HCT116 (cell line): ENCODE measurements around the gene PCLO. TPM values are rescaled to one million over a fixed set of nuclear protein-coding genes. Genes with fewer than 3 reads are reported as not detected.

ENCODE experiments used
- ATAC-seq: fragments of 200-7000 bp; cut with Tn5 transposase; 2 replicates; pipeline ENCODE4 v1.9.1; 2020; ENCODE audit warnings: mild to moderate bottlenecking, moderate library complexity
- BruUV-seq: library from RNA; stranded (reverse); fragments of 400-500 nt; replicated peaks from 2 replicates; lab custom pipeline; 2021; lab: Mats Ljungman, UMichigan
- CTCF ChIA-PET: fragments of 300-600 bp; sonication (Branson Sonifier 250); formaldehyde crosslinking; loops from one replicate; lab custom pipeline; 2021; ENCODE audit warnings: antibody characterized with exemption; lab: Charles Lee
- POLR2A ChIA-PET: fragments of 300-600, 350-600 bp; sonication (Branson Sonifier 250); formaldehyde crosslinking; loops from one replicate; lab custom pipeline; 2021; ENCODE audit warnings: antibody characterized with exemption; lab: Charles Lee
- RAD21 ChIA-PET, 2 experiments: fragments of 300-600 bp; sonication (Branson Sonifier 250); formaldehyde crosslinking; loops; one replicate each; lab custom pipeline; 2023; ENCODE audit warnings: low total read pairs in 2 of 2; ENCODE audit not compliant: uncharacterized antibody in 2 of 2, unreplicated experiment in 2 of 2, low non-redundant PET in 1 of 2; lab: Charles Lee
- DNase-seq: peaks from one replicate; pipeline ENCODE4 v3.0.0-alpha.2; 2010; ENCODE audit warnings: low read depth, low spot score
- H2AFZ ChIP-seq: fragments of 200-600 bp; shearing (Covaris generic), sonication (generic); 2 replicates; pipeline ENCODE4 v1.6.1; 2017; ENCODE audit warnings: low read depth, mixed run types, mixed read lengths, antibody characterized with exemption, low read length; ENCODE audit not compliant: poor library complexity, severe bottlenecking
- H3K27ac ChIP-seq: 2 replicates; pipeline ENCODE4 v1.5.1; 2012; ENCODE audit warnings: low read depth, low read length
- H3K27me3 ChIP-seq: fragments of 200-600 bp; sonication (generic); 2 replicates; pipeline ENCODE4 v1.6.1; 2016; ENCODE audit warnings: mixed run types, low read length, mixed read lengths; ENCODE audit not compliant: insufficient read depth
- H3K36me3 ChIP-seq, 2 experiments: fragments of 200-500 bp in 1 of 2; fragments of 200-600 bp in 1 of 2; sonication (Bioruptor generic) in 1 of 2; sonication (generic) in 1 of 2; 2 replicates each; pipeline versions ENCODE4 v1.5.1 to v1.6.1; 2014 to 2016; ENCODE audit warnings: low read length in 2 of 2, inconsistent platforms in 1 of 2, mixed read lengths in 1 of 2, mixed run types in 1 of 2; ENCODE audit not compliant: insufficient read depth in 2 of 2, control insufficient read depth in 1 of 2
- H3K4me1 ChIP-seq, 2 experiments: fragments of 200-600 bp in 1 of 2; sonication (generic) in 1 of 2; 2 replicates each; pipeline versions ENCODE4 v1.5.1 to v1.6.1; 2012 to 2017; ENCODE audit warnings: low read length in 2 of 2, inconsistent platforms in 1 of 2, mild to moderate bottlenecking in 1 of 2, mixed read lengths in 1 of 2, mixed run types in 1 of 2, moderate library complexity in 1 of 2; ENCODE audit not compliant: insufficient read depth in 2 of 2, control insufficient read depth in 1 of 2
- H3K4me2 ChIP-seq: fragments of 200-600 bp; sonication (generic); 2 replicates; pipeline ENCODE4 v1.6.1; 2017; ENCODE audit warnings: mixed run types, low read length, mixed read lengths
- H3K4me3 ChIP-seq, 2 experiments: fragments of 200-600 bp in 1 of 2; sonication (generic) in 1 of 2; replicated peaks in 1 of 2; 2 replicates each; pipeline ENCODE4 v1.5.1; 2011 to 2016; ENCODE audit warnings: low read length in 2 of 2, control low read depth in 1 of 2, low read depth in 1 of 2, mild to moderate bottlenecking in 1 of 2, mixed read lengths in 1 of 2, mixed run types in 1 of 2
- H3K79me2 ChIP-seq: fragments of 200-600 bp; sonication (generic); 2 replicates; pipeline ENCODE4 v1.6.1; 2017; ENCODE audit warnings: mild to moderate bottlenecking, mixed run types, low read length, moderate library complexity, mixed read lengths; ENCODE audit not compliant: insufficient read depth
- H3K9ac ChIP-seq: fragments of 200-600 bp; sonication (generic); 2 replicates; pipeline ENCODE4 v1.6.1; 2016; ENCODE audit warnings: low read length, mixed read lengths
- H3K9me2 ChIP-seq: fragments of 200-600 bp; sonication (generic), shearing (Covaris generic); 2 replicates; pipeline ENCODE4 v1.6.1; 2017; ENCODE audit warnings: mixed run types, mild to moderate bottlenecking, moderate library complexity; ENCODE audit not compliant: insufficient read depth
- H3K9me3 ChIP-seq, 2 experiments: fragments of 200-500 bp in 1 of 2; fragments of 200-600 bp in 1 of 2; sonication (Bioruptor generic) in 1 of 2; sonication (generic) in 1 of 2; 2 replicates each; pipeline ENCODE4 v1.6.1; 2014 to 2017; ENCODE audit warnings: low read length in 2 of 2, mixed read lengths in 2 of 2, inconsistent platforms in 1 of 2, low read depth in 1 of 2, mild to moderate bottlenecking in 1 of 2, mixed run types in 1 of 2, moderate library complexity in 1 of 2; ENCODE audit not compliant: control insufficient read depth in 1 of 2, insufficient read depth in 1 of 2
- H4K20me1 ChIP-seq: fragments of 200-600 bp; sonication (generic), shearing (Covaris generic); 2 replicates; pipeline ENCODE4 v1.6.1; 2017; ENCODE audit warnings: mixed run types, mild to moderate bottlenecking, moderate library complexity; ENCODE audit not compliant: insufficient read depth
- ATF3 ChIP-seq: IDR thresholded peaks from 2 replicates; pipeline ENCODE4 v1.6.1; 2012
- ELF1 ChIP-seq: IDR thresholded peaks from 2 replicates; pipeline ENCODE4 v1.6.1; 2012; ENCODE audit warnings: low read depth, borderline replicate concordance
- EZH2phosphoT487 ChIP-seq: fragments of 200-600 bp; IDR thresholded peaks from 2 replicates; pipeline ENCODE4 v1.6.1; 2018; ENCODE audit warnings: antibody characterized with exemption, borderline replicate concordance
- FOSL1 ChIP-seq: IDR thresholded peaks from 2 replicates; pipeline ENCODE4 v1.6.1; 2012; ENCODE audit warnings: low read depth
- POLR2AphosphoS5 ChIP-seq: IDR thresholded peaks from 2 replicates; pipeline ENCODE4 v1.6.1; 2011; ENCODE audit warnings: mild to moderate bottlenecking, low read depth, low read length, moderate library complexity
- RAD21 ChIP-seq: IDR thresholded peaks from 2 replicates; pipeline ENCODE4 v1.6.1; 2012; ENCODE audit warnings: low read depth, mild to moderate bottlenecking
- REST ChIP-seq: IDR thresholded peaks from 2 replicates; pipeline ENCODE4 v1.6.1; 2012; ENCODE audit warnings: low read depth
- SIN3A ChIP-seq: IDR thresholded peaks from 2 replicates; pipeline ENCODE4 v1.6.1; 2012; ENCODE audit warnings: low read depth
- SP1 ChIP-seq: IDR thresholded peaks from 2 replicates; pipeline ENCODE4 v1.6.1; 2012; ENCODE audit warnings: low read depth
- SRF ChIP-seq: IDR thresholded peaks from 2 replicates; pipeline ENCODE4 v1.6.1; 2012; ENCODE audit warnings: low read depth
- TCF7L2 ChIP-seq: IDR thresholded peaks from 2 replicates; pipeline ENCODE4 v1.7.0; 2011; ENCODE audit warnings: borderline replicate concordance, inconsistent platforms; ENCODE audit not compliant: insufficient read depth, insufficient read length; ENCODE audit errors: extremely low read depth
- ZFX ChIP-seq: fragments of 450-650 bp; IDR thresholded peaks from 2 replicates; pipeline ENCODE4 v1.6.1; 2017
- ZNF274 ChIP-seq: fragments of 200-500 bp; sonication (Bioruptor generic); IDR thresholded peaks from 2 replicates; pipeline ENCODE4 v1.6.1; 2014; ENCODE audit warnings: mild to moderate bottlenecking, low read depth, low read length, inconsistent platforms
- intact Hi-C: fragments of 100-400 bp; cut with micrococcal nuclease; formaldehyde crosslinking; loops from 2 replicates; pipeline ENCODE4 v1.10.0; 2022
- total RNA-seq: library from RNA; stranded (reverse); gene quantifications from one replicate; pipeline ENCODE4 v1.2.1, GENCODE V29; 2021; ENCODE audit not compliant: unreplicated experiment
- TF ChIP-seq, protein P1 (sequence below), 3 experiments: fragments of 200-600 bp in 1 of 3; sonication (generic) in 1 of 3; IDR thresholded peaks in 2 of 3; conservative IDR thresholded peaks in 1 of 3; 2 replicates each; pipeline ENCODE4 v1.5.1; 2012 to 2017; ENCODE audit warnings: low read depth in 2 of 3, low read length in 2 of 3, antibody characterized with exemption in 1 of 3, borderline replicate concordance in 1 of 3, control low read depth in 1 of 3, mild to moderate bottlenecking in 1 of 3, mixed read lengths in 1 of 3, mixed run types in 1 of 3, moderate library complexity in 1 of 3; ENCODE audit not compliant: insufficient read depth in 1 of 3

PCLO gene
- total RNA-seq, 1 experiment from 2014 or later: 2.4 TPM

DNA sequence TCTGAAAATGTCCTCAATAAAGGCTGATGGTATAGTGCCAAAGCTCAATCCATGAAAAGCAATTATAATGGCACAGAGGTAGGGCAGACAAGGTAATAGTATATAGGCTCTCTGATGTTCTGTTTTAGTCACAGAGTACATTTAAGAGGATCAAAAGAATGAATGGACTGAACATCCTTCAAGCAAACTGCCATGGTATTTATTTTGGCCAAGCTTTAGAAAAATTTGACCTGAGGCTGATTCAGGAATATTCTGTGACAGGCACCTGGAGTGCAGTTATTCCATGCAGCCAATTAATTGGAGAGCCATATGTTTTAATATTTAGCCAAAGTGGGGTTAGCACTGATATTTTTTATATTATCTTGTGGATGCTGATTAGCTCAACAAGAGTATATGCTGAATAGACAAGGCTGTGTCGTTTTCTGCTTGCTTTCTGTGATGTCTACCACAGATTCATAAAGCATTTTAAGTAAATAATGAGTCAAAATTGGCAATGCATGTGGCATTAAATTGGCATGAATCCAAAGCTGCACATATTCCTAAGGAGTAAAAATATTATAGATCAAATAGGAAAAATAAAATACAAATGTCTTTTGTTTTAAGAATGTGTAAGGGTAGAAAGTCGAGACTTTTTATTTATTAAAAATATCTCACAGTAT, 177.4 kb downstream of the PCLO start:
- ChIA-PET CTCF (no interaction called here), RAD21 (no interaction called here), POLR2A (interaction anchor here (0.7 kb wide), 1 partner anchor 12 kb away, joined by 3 read pairs; no protein-coding TSS in a partner anchor)
- H2AFZ ChIP-seq: no peak overlapping the region
- no peak overlapping the region for H3K4me3 ChIP-seq
- H3K36me3 ChIP-seq: no peaks in the 10 kb centered on the region
- H3K4me1 ChIP-seq: peaks cover 0 to 4% of the 10 kb centered on the region in 2 experiments; a peak in 1 of 4 replicates
- BruUV-seq: no TSS peak
- H3K27ac ChIP-seq: no peak overlapping the region
- no peak overlapping the region for H3K4me2 ChIP-seq
- H3K9me3 ChIP-seq: no peaks in the 10 kb centered on the region
- intact Hi-C loops: no loop called here
- no peak overlapping the region for H3K9ac ChIP-seq
- no peaks in the 10 kb centered on the region for H4K20me1 ChIP-seq
- no peak for ATAC-seq
- H3K27me3 ChIP-seq: no peaks in the 10 kb centered on the region
- no peak for TF ChIP-seq ZNF274
- TF ChIP-seq POLR2AphosphoS5: no peak
- no peak for TF ChIP-seq SP1
- TF ChIP-seq SRF: no peak
- H3K9me2 ChIP-seq: no peaks in the 10 kb centered on the region
- no peaks in the 10 kb centered on the region for H3K79me2 ChIP-seq
- DNase-seq: no peak

GRCh38 chr7:82980130-82980788, 182.4 kb downstream of the PCLO start:
- no TSS peak for BruUV-seq
- no peak for DNase-seq
- no peak overlapping the region for H3K4me3 ChIP-seq
- no peaks in the 10 kb centered on the region for H3K36me3 ChIP-seq
- H3K27ac ChIP-seq: no peak overlapping the region
- intact Hi-C loops: no loop called here
- H3K79me2 ChIP-seq: no peaks in the 10 kb centered on the region
- H3K4me1 ChIP-seq: peaks cover 0 to 2% of the 10 kb centered on the region in 2 experiments; a peak in 1 of 4 replicates
- no peak overlapping the region for H3K4me2 ChIP-seq
- POLR2A ChIA-PET: no interaction called here
- RAD21 ChIA-PET: no interaction called here
- no peaks in the 10 kb centered on the region for H4K20me1 ChIP-seq
- no peak overlapping the region for H2AFZ ChIP-seq
- H3K9me3 ChIP-seq: no peaks in the 10 kb centered on the region
- H3K9me2 ChIP-seq: no peaks in the 10 kb centered on the region
- H3K9ac ChIP-seq: no peak overlapping the region
- CTCF ChIA-PET: no interaction called here
- H3K27me3 ChIP-seq: no peaks in the 10 kb centered on the region
- ATAC-seq: no peak
- TF ChIP-seq ELF1 (no peak), REST (no peak), SRF (no peak), ATF3 (no peak), RAD21 (no peak), TCF7L2 (no peak), FOSL1 (no peak), ZFX (no peak), EZH2phosphoT487 (no peak), SIN3A (no peak)
- TF ChIP-seq, protein P1, sequence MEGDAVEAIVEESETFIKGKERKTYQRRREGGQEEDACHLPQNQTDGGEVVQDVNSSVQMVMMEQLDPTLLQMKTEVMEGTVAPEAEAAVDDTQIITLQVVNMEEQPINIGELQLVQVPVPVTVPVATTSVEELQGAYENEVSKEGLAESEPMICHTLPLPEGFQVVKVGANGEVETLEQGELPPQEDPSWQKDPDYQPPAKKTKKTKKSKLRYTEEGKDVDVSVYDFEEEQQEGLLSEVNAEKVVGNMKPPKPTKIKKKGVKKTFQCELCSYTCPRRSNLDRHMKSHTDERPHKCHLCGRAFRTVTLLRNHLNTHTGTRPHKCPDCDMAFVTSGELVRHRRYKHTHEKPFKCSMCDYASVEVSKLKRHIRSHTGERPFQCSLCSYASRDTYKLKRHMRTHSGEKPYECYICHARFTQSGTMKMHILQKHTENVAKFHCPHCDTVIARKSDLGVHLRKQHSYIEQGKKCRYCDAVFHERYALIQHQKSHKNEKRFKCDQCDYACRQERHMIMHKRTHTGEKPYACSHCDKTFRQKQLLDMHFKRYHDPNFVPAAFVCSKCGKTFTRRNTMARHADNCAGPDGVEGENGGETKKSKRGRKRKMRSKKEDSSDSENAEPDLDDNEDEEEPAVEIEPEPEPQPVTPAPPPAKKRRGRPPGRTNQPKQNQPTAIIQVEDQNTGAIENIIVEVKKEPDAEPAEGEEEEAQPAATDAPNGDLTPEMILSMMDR (IDR thresholded peaks at IDR 0.05 in 2 of 3, conservative IDR thresholded peaks at IDR 0.05 in 1 of 3; ENCODE audit: borderline replicate concordance in 1 of 3, insufficient read depth in 1 of 3, low read depth in 2 of 3, low read length in 2 of 3): no peak
